Mucosa of rectum (tissue), 2 donors: ENCODE data around the gene FKBP7.
"Not testable (repeated sequence)": the region's sequence is repeated elsewhere in the genome, so short reads cannot be mapped to it uniquely, and the experiment has no call there.

ENCODE experiments used
- H3K27ac ChIP-seq, 2 donors: one replicate each; pipeline ENCODE4 v1.7.0; 2013; ENCODE audit warnings: inconsistent platforms in 2 of 2, low read depth in 2 of 2, low read length in 2 of 2
- H3K27me3 ChIP-seq, 2 donors: one replicate each; pipeline ENCODE4 v1.7.0; 2013; ENCODE audit warnings: low read length in 2 of 2; ENCODE audit not compliant: control insufficient read depth in 2 of 2, insufficient read depth in 2 of 2
- H3K36me3 ChIP-seq, 2 donors: one replicate each; pipeline ENCODE4 v1.7.0; 2013; ENCODE audit warnings: low read length in 2 of 2; ENCODE audit not compliant: control insufficient read depth in 2 of 2, insufficient read depth in 2 of 2
- H3K4me1 ChIP-seq, 2 donors: one replicate each; pipeline ENCODE4 v1.7.0; 2013; ENCODE audit warnings: low read length in 2 of 2, mild to moderate bottlenecking in 1 of 2; ENCODE audit not compliant: control insufficient read depth in 2 of 2, insufficient read depth in 2 of 2
- H3K4me3 ChIP-seq, 2 donors: one replicate each; pipeline ENCODE4 v1.7.0; 2013; ENCODE audit warnings: low read length in 2 of 2
- H3K9ac ChIP-seq, 2 donors: one replicate each; pipeline ENCODE4 v1.7.0; 2013; ENCODE audit warnings: low read length in 2 of 2, low read depth in 1 of 2, mild to moderate bottlenecking in 1 of 2
- H3K9me3 ChIP-seq, 2 donors: one replicate each; pipeline ENCODE4 v1.7.0; 2013; ENCODE audit warnings: low read length in 2 of 2; ENCODE audit not compliant: control insufficient read depth in 2 of 2
- donor health status: healthy.
- donor health status: Normal muscosa, but diverticular disease.

Gene FKBP7

GRCh38 chr2:178427458-178427857 is 50.9 kb downstream of the FKBP7 start:
- H3K27me3 ChIP-seq, result no peaks in the 10 kb centered on the region
- no peak overlapping the region for H3K9ac ChIP-seq
- H3K4me1 ChIP-seq, result no peaks in the 10 kb centered on the region
- H3K36me3 ChIP-seq, result peaks cover 25 to 40% of the 10 kb centered on the region in 2 donors
- H3K9me3 ChIP-seq, result no peaks in the 10 kb centered on the region
- H3K4me3 ChIP-seq, result no peak overlapping the region
- H3K27ac ChIP-seq, result no peak overlapping the region

- H3K36me3 ChIP-seq, result peaks cover 15 to 31% of the 10 kb centered on the region in 2 donors
- H3K9me3 ChIP-seq, result no peaks in the 10 kb centered on the region
- no peak overlapping the region for H3K4me3 ChIP-seq
- H3K27me3 ChIP-seq, result no peaks in the 10 kb centered on the region
- H3K9ac ChIP-seq, result no peak overlapping the region
- no peaks in the 10 kb centered on the region for H3K4me1 ChIP-seq
- H3K27ac ChIP-seq, result no peak overlapping the region
These were observed 52.0 kb downstream of the FKBP7 start for GRCh38 chr2:178426388-178426787.

- no peak overlapping the region for H3K4me3 ChIP-seq
- no peaks in the 10 kb centered on the region for H3K27me3 ChIP-seq
- H3K9me3 ChIP-seq, result no peaks in the 10 kb centered on the region
- no peak overlapping the region for H3K27ac ChIP-seq
- H3K4me1 ChIP-seq, result no peaks in the 10 kb centered on the region
- peaks cover 8 to 20% of the 10 kb centered on the region in 2 donors for H3K36me3 ChIP-seq
- H3K9ac ChIP-seq, result no peak overlapping the region
These were observed 53.1 kb downstream of the FKBP7 start for GRCh38 chr2:178425255-178425827.

DNA sequence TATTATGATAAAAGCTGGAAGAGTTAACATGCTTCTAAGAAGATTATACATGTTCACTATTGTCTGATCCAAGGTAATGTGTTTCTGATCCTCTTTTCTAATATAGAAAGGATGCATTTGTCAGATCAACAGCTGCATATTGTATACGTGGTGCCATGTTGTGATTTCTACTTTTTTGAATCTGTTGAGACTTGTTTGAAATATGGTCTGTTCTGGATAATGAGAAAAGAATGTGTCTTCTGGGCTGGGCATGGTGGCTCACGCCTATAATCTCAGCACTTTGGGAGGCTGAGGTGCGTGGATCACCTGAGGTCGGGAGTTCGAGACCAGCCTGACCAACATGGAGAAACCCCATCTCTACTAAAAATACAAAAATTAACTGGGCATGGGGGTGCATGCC is 54.7 kb downstream of the FKBP7 start:
- H3K9ac ChIP-seq, H3K4me3 ChIP-seq, H3K9me3 ChIP-seq, H3K36me3 ChIP-seq, H3K4me1 ChIP-seq, H3K27me3 ChIP-seq, H3K27ac ChIP-seq: not testable (repeated sequence)

- H3K27me3 ChIP-seq, result no peaks in the 10 kb centered on the region
- H3K9me3 ChIP-seq, result no peaks in the 10 kb centered on the region
- no peak overlapping the region for H3K27ac ChIP-seq
- H3K9ac ChIP-seq, result no peak overlapping the region
- peaks cover 4 to 5% of the 10 kb centered on the region in 2 donors for H3K36me3 ChIP-seq
- H3K4me1 ChIP-seq, result no peaks in the 10 kb centered on the region
- no peak overlapping the region for H3K4me3 ChIP-seq
These were observed 56.3 kb downstream of the FKBP7 start for GRCh38 chr2:178422097-178422496.

DNA sequence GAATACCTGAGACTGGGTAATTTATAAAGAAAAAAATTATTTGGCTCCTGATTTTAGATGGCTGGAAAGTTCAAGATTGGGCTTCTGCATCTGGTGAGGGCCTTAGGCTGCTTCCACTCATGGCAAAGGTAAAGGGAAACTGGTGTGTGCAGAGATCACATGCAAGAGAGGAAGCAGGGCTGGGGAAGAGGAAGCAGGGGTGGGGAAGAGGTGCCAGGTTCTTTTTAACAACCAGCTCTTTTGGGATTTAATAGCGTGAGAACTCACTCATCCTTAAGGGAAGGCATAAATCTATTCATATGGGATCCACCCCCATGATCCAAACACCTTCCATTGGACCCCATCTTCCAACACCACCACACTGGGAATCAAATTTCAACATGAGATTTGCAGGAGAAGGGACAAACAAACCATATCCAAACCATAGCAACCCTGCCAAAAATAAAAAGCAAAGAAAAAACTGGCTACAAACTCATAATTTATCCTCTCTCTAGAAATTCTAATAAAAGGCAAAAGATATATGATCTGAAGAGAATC is 57.9 kb downstream of the FKBP7 start:
- Histone ChIP-seq H3K9ac (no peak overlapping the region), H3K4me1 (no peaks in the 10 kb centered on the region), H3K9me3 (no peaks in the 10 kb centered on the region), H3K36me3 (no peaks in the 10 kb centered on the region), H3K27ac (no peak overlapping the region), H3K27me3 (no peaks in the 10 kb centered on the region), H3K4me3 (no peak overlapping the region)

DNA sequence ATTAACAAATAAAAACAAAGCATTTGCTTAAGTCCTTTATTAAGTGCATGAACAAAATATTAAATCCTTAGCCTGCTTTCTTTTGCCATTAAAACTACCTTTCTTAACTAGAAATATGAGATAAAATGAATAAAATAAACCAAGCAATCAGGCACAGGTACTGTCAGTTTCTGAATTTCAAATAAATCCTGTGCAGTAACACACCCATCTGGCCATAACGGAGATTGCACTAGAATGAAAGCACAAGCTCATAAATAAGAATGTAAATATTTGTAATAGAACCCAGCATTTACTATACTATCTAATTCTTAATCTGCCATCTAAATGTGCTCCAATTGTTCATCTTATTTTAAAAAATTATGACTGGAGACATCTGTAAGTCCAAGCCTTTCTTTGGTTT is 59.3 kb downstream of the FKBP7 start:
- no peak overlapping the region for H3K9ac ChIP-seq
- no peaks in the 10 kb centered on the region for H3K27me3 ChIP-seq
- H3K36me3 ChIP-seq, result no peaks in the 10 kb centered on the region
- no peak overlapping the region for H3K27ac ChIP-seq
- peaks cover 0 to 6% of the 10 kb centered on the region in 2 donors for H3K4me1 ChIP-seq
- no peaks in the 10 kb centered on the region for H3K9me3 ChIP-seq
- H3K4me3 ChIP-seq, result no peak overlapping the region

GRCh38 chr2:178418426-178418825 is 60.0 kb downstream of the FKBP7 start:
- no peak overlapping the region for H3K4me3 ChIP-seq
- H3K9ac ChIP-seq, result no peak overlapping the region
- no peak overlapping the region for H3K27ac ChIP-seq
- no peaks in the 10 kb centered on the region for H3K27me3 ChIP-seq
- no peaks in the 10 kb centered on the region for H3K9me3 ChIP-seq
- H3K4me1 ChIP-seq, result peaks cover 0 to 6% of the 10 kb centered on the region in 2 donors
- H3K36me3 ChIP-seq, result no peaks in the 10 kb centered on the region

DNA sequence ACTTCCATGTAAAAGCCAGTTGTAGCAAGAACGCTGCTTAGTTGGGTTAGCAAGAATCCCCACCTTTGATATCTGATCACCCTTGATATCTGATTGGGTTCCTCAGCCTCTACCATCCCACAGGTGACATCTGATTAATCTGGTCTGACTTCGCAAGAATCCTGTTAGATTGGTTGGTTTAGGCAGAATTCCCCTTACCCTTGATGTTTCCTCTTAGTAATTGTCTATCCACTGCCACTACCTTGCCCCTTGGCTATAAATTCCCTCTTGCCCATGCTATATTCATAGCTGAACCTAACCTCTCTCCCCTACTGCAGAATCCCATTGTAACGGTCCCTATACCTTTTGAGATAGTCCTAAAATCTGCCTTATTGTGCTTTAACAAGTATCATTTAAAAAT is 60.5 kb downstream of the FKBP7 start:
- H3K9ac ChIP-seq, result no peak overlapping the region
- peaks cover 0 to 6% of the 10 kb centered on the region in 2 donors for H3K4me1 ChIP-seq
- no peaks in the 10 kb centered on the region for H3K36me3 ChIP-seq
- H3K27me3 ChIP-seq, result no peaks in the 10 kb centered on the region
- H3K4me3 ChIP-seq, result no peak overlapping the region
- H3K27ac ChIP-seq, result no peak overlapping the region
- H3K9me3 ChIP-seq, result no peaks in the 10 kb centered on the region

GRCh38 chr2:178415979-178416378 is 62.4 kb downstream of the FKBP7 start:
- Histone ChIP-seq H3K27ac (no peak overlapping the region), H3K27me3 (no peaks in the 10 kb centered on the region), H3K4me1 (peaks cover 0 to 7% of the 10 kb centered on the region in 2 donors), H3K4me3 (no peak overlapping the region), H3K9me3 (no peaks in the 10 kb centered on the region), H3K9ac (no peak overlapping the region), H3K36me3 (no peaks in the 10 kb centered on the region)
